Measurements from ENCODE around the gene ARHGEF25.

The ARHGEF25 gene

DNA sequence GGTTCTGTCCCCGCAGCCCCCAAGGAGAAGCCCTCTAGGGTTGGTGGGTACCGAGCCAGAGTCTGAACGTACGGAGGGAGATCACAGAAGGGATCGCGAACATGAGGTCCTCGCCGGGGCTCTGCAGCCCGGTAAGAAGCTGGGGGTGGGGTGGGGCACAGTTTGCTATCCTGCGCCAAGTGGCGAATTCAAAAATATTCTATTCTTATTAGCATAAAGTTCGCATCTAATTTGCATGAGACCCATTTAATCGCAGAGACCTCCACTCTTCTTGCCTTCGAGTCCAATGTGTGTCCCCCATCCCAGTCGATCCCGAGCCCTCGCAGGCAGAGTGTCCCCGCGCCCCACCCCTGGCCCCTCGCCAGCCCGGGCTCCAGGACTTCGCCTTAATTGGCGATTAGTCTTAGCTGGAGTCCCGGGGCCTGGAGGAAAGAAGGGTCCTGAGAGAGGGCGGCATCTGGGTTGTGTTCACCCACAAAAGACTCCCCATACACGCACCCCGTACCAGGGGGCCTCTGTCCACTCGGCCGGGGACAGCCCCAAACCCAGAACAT is 604 bp upstream of the ARHGEF25 start:
- H3K27ac ChIP-seq = no peak overlapping the region
- TF ChIP-seq, protein P1, sequence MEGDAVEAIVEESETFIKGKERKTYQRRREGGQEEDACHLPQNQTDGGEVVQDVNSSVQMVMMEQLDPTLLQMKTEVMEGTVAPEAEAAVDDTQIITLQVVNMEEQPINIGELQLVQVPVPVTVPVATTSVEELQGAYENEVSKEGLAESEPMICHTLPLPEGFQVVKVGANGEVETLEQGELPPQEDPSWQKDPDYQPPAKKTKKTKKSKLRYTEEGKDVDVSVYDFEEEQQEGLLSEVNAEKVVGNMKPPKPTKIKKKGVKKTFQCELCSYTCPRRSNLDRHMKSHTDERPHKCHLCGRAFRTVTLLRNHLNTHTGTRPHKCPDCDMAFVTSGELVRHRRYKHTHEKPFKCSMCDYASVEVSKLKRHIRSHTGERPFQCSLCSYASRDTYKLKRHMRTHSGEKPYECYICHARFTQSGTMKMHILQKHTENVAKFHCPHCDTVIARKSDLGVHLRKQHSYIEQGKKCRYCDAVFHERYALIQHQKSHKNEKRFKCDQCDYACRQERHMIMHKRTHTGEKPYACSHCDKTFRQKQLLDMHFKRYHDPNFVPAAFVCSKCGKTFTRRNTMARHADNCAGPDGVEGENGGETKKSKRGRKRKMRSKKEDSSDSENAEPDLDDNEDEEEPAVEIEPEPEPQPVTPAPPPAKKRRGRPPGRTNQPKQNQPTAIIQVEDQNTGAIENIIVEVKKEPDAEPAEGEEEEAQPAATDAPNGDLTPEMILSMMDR (IDR thresholded peaks at IDR 0.05) = no peak
- TF ChIP-seq ZFX (IDR thresholded peaks at IDR 0.05; ENCODE audit: borderline replicate concordance) = no peak

DNA sequence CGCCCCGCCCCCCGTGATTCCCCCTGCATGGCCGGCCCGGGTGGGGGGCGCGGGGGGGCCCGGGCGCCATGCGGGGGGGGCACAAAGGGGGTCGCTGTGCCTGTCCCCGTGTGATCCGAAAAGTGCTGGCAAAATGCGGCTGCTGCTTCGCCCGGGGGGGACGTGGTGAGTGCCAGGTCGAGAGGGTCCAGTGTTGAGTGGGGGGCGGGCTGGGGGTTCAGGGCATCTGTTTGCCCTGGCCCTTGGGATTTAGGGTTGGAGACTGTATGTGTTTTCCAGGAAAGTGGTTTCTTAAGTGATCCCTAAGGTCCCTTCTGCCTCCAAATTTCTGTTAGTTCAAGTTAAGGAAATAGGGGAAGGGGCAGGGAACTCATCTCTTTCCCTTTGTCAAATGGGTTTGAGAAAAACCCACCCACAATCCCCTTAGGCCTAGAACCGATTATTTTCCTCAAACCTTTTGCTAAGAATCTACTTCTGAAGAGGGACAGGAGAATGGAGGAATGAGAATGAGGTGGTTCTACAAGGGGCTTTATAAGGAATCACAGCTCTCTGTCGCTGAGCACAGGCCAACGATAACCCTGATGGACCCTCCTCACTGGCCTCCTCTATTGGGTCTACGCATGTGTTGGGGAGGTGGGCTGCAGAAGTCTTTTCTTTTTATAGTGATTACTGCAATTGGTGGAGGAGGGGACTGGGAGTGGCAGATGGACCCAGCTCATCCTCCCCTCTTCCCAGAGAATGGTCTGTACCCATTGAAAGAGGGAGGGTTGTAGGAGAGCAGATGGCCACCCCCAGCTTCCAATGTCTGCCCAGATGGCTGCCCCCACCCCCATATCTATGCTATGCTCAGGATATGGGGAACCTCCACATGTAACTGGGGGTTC is 834 bp downstream of the ARHGEF25 start:
- no peak overlapping the region for H3K27ac ChIP-seq
- no peak for TF ChIP-seq ZFX (IDR thresholded peaks at IDR 0.05; ENCODE audit: borderline replicate concordance)
- TF ChIP-seq, protein P1 (IDR thresholded peaks at IDR 0.05) = no peak

DNA sequence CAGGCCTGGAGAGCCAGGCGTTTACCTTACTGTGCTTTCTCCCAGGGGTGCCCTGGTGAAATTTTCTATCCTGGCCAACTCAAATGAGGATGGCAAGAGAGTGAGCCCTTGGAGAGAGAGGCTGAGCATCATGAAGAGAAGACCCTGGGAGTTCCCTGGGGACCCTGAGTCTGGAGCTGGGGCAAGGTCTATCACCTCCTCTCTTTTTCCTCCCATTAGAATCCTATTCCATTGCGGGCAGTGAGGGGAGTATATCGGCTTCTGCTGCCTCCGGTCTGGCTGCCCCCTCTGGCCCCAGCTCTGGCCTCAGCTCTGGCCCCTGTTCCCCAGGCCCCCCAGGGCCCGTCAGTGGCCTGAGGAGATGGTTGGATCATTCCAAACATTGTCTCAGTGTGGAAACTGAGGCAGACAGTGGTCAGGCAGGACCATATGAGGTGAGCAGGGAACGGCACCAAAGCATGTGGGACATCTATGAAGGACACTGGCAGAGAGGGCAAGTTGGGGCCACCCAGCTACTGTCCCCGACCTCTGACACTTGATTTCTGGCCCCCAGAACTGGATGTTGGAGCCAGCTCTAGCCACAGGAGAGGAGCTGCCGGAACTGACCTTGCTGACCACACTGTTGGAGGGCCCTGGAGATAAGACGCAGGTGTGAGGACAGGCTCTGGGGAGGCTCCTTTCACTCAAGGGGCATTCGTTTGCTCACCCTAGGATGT is 1.6 kb downstream of the ARHGEF25 start:
- TF ChIP-seq ZFX (IDR thresholded peaks at IDR 0.05; ENCODE audit: borderline replicate concordance) = no peak
- TF ChIP-seq, protein P1 (IDR thresholded peaks at IDR 0.05) = no peak
- H3K27ac ChIP-seq = no peak overlapping the region

DNA sequence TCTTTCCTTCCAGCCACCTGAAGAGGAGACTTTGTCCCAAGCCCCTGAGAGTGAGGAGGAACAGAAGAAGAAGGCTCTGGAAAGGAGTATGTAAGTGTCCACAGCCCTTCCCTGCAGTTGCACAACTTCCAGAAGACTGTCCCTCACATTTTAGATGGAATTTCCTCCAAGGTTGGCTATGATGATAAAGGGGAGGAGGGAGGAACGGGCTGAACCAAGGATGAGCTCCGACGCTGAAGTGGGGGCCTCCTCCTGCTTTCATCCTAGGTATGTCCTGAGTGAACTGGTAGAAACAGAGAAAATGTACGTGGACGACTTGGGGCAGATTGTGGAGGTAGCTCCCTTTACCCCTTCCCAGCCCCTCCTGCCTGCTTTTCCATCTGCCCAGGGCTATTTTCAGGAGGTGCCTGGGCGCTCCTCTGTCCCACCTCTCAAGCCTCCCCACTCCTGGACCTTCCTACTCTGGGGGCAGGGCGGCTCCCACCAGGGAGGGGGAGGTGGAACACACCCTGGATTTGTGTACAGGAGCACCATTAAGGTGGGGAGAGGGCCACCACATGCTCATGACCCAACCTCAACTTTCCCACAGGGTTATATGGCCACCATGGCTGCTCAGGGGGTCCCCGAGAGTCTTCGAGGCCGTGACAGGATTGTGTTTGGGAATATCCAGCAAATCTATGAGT is 2.3 kb downstream of the ARHGEF25 start:
- no peak overlapping the region for H3K27ac ChIP-seq
- TF ChIP-seq, protein P1 (IDR thresholded peaks at IDR 0.05) = no peak
- TF ChIP-seq ZFX (IDR thresholded peaks at IDR 0.05; ENCODE audit: borderline replicate concordance) = no peak

DNA sequence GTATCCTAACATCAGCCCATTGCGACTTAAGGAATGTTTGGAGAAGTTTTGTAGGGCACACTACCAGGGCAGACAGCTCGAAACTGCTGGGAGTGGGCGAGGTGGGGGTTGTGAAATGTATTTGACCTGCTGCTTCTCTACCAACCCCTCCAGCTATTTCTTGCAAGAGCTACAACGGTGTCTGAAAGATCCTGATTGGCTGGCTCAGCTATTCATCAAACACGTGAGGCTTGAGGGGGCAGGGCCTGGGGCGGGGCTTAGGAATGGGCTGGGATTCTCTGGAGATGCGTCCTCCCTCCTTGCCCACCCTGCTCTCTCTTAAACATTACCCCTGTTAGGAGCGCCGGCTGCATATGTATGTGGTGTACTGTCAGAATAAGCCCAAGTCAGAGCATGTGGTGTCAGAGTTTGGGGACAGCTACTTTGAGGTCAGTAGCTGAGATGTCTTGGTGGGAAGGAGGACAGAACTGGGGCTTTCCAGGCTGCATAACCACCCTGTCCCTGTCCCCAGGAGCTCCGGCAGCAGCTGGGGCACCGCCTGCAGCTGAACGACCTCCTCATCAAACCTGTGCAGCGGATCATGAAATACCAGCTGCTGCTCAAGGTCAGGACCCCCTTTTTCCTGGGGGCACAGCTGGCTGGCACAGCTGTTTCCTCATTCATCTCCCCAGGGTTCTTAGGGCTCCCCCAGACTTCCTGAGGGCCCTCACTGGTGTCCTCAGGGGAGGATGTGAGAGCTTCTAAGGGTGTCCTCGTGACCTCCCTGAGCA is 3.1 kb downstream of the ARHGEF25 start:
- TF ChIP-seq, protein P1 (IDR thresholded peaks at IDR 0.05) = no peak
- TF ChIP-seq ZFX (IDR thresholded peaks at IDR 0.05; ENCODE audit: borderline replicate concordance) = no peak
- no peak overlapping the region for H3K27ac ChIP-seq

DNA sequence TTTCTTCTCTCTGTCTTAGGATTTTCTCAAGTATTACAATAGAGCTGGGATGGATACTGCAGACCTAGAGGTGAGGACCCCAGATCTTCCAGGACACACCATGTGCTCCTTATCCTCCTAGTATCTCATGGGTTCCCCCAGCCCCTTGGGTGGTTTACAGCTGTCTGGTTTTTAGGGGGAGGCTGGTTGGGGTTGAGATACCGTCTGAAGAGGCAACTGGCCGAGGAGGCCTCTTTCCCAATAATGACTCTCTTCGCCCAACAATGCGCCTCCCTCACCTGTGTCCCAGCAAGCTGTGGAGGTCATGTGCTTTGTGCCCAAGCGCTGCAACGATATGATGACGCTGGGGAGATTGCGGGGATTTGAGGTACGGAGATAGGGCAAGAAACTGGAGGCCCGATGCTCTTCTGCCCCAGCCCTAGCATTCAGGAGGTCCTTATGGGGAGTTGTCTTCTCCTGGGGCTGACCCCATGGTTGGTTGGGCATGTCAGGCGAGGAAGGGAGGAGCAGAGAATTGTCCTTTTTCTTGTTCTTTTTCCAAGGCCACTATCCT is 3.8 kb downstream of the ARHGEF25 start:
- TF ChIP-seq ZFX (IDR thresholded peaks at IDR 0.05; ENCODE audit: borderline replicate concordance) = no peak
- TF ChIP-seq, protein P1 (IDR thresholded peaks at IDR 0.05) = no peak
- no peak overlapping the region for H3K27ac ChIP-seq
